GM23338 (cell line): ENCODE results near the gene RPRML. TPM values are rescaled to one million over a fixed set of nuclear protein-coding genes. Genes with fewer than 3 reads are reported as not detected.

Experiments used
- ATAC-seq: fragments of 200-7000 bp; cut with Tn5 transposase; 3 replicates; pipeline ENCODE4 v1.9.1; 2020
- DNase-seq: peaks from one replicate; pipeline ENCODE4 v3.0.0-alpha.2; 2015; ENCODE audit warnings: low spot score
- H2AFZ ChIP-seq: fragments of 200-600 bp; sonication (generic); 2 replicates; pipeline ENCODE4 v1.8.0; 2016; ENCODE audit warnings: antibody characterized with exemption, mild to moderate bottlenecking, moderate library complexity
- H3F3A ChIP-seq: fragments of 200-600 bp; sonication (generic); replicated peaks from 2 replicates; pipeline ENCODE4 v1.8.0; 2017; ENCODE audit warnings: antibody characterized with exemption, mixed run types, low read depth
- H3K27ac ChIP-seq: fragments of 200-600 bp; sonication (generic); 2 replicates; pipeline ENCODE4 v1.6.1; 2016; ENCODE audit warnings: low read depth
- H3K27me3 ChIP-seq: fragments of 200-600 bp; sonication (generic); 2 replicates; pipeline ENCODE4 v1.8.0; 2016; ENCODE audit warnings: mild to moderate bottlenecking, mixed run types, moderate library complexity; ENCODE audit not compliant: insufficient read depth
- H3K36me3 ChIP-seq: fragments of 200-600 bp; sonication (generic); 2 replicates; pipeline ENCODE4 v1.8.0; 2016; ENCODE audit warnings: mild to moderate bottlenecking; ENCODE audit not compliant: insufficient read depth
- H3K4me1 ChIP-seq: fragments of 200-600 bp; sonication (generic); 2 replicates; pipeline ENCODE4 v1.8.0; 2016; ENCODE audit warnings: mild to moderate bottlenecking, moderate library complexity; ENCODE audit not compliant: insufficient read depth
- H3K4me2 ChIP-seq: fragments of 200-600 bp; sonication (generic); 2 replicates; pipeline ENCODE4 v1.7.1; 2017; ENCODE audit warnings: mixed run types
- H3K4me3 ChIP-seq: fragments of 200-600 bp; sonication (generic); 2 replicates; pipeline ENCODE4 v1.6.1; 2016; ENCODE audit warnings: mixed run types
- H3K79me2 ChIP-seq: fragments of 200-600 bp; sonication (generic); replicated peaks from 2 replicates; pipeline ENCODE4 v1.8.0; 2017; ENCODE audit warnings: mild to moderate bottlenecking; ENCODE audit not compliant: insufficient read depth
- H3K9me2 ChIP-seq: fragments of 200-600 bp; sonication (generic); 2 replicates; pipeline ENCODE4 v1.8.0; 2017; ENCODE audit not compliant: insufficient read depth
- H4K20me1 ChIP-seq: fragments of 200-600 bp; sonication (generic); replicated peaks from 2 replicates; pipeline ENCODE4 v1.8.0; 2017; ENCODE audit warnings: mild to moderate bottlenecking; ENCODE audit not compliant: insufficient read depth
- H3K27ac Mint-ChIP-seq: 2 replicates; pipeline ENCODE4 v1.8.0; 2020; ENCODE audit warnings: inconsistent platforms, mild to moderate bottlenecking, moderate library complexity, mixed read lengths
- H3K27me3 Mint-ChIP-seq: 3 replicates; pipeline ENCODE4 v1.8.0; 2022; ENCODE audit warnings: low read depth, mild to moderate bottlenecking, moderate library complexity, mixed read lengths, inconsistent platforms; ENCODE audit not compliant: insufficient read depth, poor library complexity
- H3K36me3 Mint-ChIP-seq: 3 replicates; pipeline ENCODE4 v1.8.0; 2021; ENCODE audit warnings: low read depth, mild to moderate bottlenecking, inconsistent platforms, moderate library complexity, mixed read lengths
- H3K4me1 Mint-ChIP-seq: 3 replicates; pipeline ENCODE4 v1.8.0; 2020; ENCODE audit warnings: mild to moderate bottlenecking, inconsistent platforms, mixed read lengths
- H3K4me3 Mint-ChIP-seq: 3 replicates; pipeline ENCODE4 v1.8.0; 2021; ENCODE audit warnings: moderate library complexity, mild to moderate bottlenecking, inconsistent platforms, mixed read lengths
- H3K9me3 Mint-ChIP-seq: 3 replicates; pipeline ENCODE4 v1.8.0; 2020; ENCODE audit warnings: moderate library complexity, mild to moderate bottlenecking, inconsistent platforms, mixed read lengths
- CREB1 ChIP-seq: fragments of 250-450 bp; sonication (Bioruptor Pico); IDR thresholded peaks from 2 replicates; pipeline ENCODE4 v1.5.0; 2020; ENCODE audit warnings: low read depth, mild to moderate bottlenecking, moderate library complexity
- EZH2 ChIP-seq: fragments of 200-600 bp; sonication (generic); IDR thresholded peaks from one replicate; pipeline ENCODE4 v1.8.0; 2017; ENCODE audit warnings: antibody characterized with exemption, mild to moderate bottlenecking, low read depth; ENCODE audit not compliant: unreplicated experiment
- EZH2phosphoT487 ChIP-seq: fragments of 200-600 bp; sonication (generic); IDR thresholded peaks from one replicate; pipeline ENCODE4 v1.8.1; 2018; ENCODE audit warnings: antibody characterized with exemption; ENCODE audit not compliant: unreplicated experiment
- JUNB ChIP-seq: IDR thresholded peaks from one replicate; pipeline ENCODE4 v1.6.1; 2016; ENCODE audit warnings: antibody characterized with exemption; ENCODE audit not compliant: unreplicated experiment
- NANOG ChIP-seq: IDR thresholded peaks from 2 replicates; pipeline ENCODE4 v1.6.1; 2016; ENCODE audit warnings: antibody characterized with exemption, borderline replicate concordance
- POLR2AphosphoS5 ChIP-seq: IDR thresholded peaks from 2 replicates; pipeline ENCODE4 v1.6.1; 2016; ENCODE audit warnings: antibody characterized with exemption, low read depth
- REST ChIP-seq: IDR thresholded peaks from one replicate; pipeline ENCODE4 v1.6.1; 2018; ENCODE audit warnings: antibody characterized with exemption; ENCODE audit not compliant: unreplicated experiment
- STAT1 ChIP-seq: IDR thresholded peaks from one replicate; pipeline ENCODE4 v1.6.1; 2016; ENCODE audit warnings: antibody characterized with exemption; ENCODE audit not compliant: unreplicated experiment
- ZNF114 ChIP-seq: fragments of 250-450 bp; sonication (Bioruptor Pico); IDR thresholded peaks from 2 replicates; pipeline ENCODE4 v1.5.0; 2020; ENCODE audit warnings: mild to moderate bottlenecking, moderate library complexity
- ZNF331 ChIP-seq: fragments of 250-450 bp; sonication (Bioruptor Pico); IDR thresholded peaks from 2 replicates; pipeline ENCODE4 v1.5.0; 2020; ENCODE audit warnings: low read depth, mild to moderate bottlenecking, moderate library complexity
- ZNF462 ChIP-seq: fragments of 250-450 bp; sonication (Bioruptor Pico); IDR thresholded peaks from 2 replicates; pipeline ENCODE4 v1.5.0; 2020; ENCODE audit warnings: mild to moderate bottlenecking, moderate library complexity
- polyA plus RNA-seq: library from polyadenylated mRNA; unstranded; fragments of >200 nt; fragmentation: Nextera tagmentation; extraction: Ambion mirVana; gene quantifications from 2 replicates; pipeline ENCODE4 v1.2.1, GENCODE V29; 2016
- total RNA-seq: library from RNA; depleted of rRNA; stranded (reverse); fragments of >200 nt; shearing (Covaris generic); gene quantifications from 2 replicates; pipeline ENCODE4 v1.2.3, GENCODE V29; 2014
- TF ChIP-seq, protein P1 (sequence below): IDR thresholded peaks from 2 replicates; pipeline ENCODE4 v1.6.1; 2016; ENCODE audit warnings: antibody characterized with exemption

RPRML gene
- total and polyA plus RNA-seq, 2 experiments from 2014 or later = 2.1 to 16.4 TPM

GRCh38 chr17:46995841-46996571 lies 17.0 kb upstream of the RPRML start (continued):
- TF ChIP-seq ZNF462 (no peak), STAT1 (no peak), NANOG (no peak), ZNF331 (CRISPR knock-in tag) (no peak)

DNA sequence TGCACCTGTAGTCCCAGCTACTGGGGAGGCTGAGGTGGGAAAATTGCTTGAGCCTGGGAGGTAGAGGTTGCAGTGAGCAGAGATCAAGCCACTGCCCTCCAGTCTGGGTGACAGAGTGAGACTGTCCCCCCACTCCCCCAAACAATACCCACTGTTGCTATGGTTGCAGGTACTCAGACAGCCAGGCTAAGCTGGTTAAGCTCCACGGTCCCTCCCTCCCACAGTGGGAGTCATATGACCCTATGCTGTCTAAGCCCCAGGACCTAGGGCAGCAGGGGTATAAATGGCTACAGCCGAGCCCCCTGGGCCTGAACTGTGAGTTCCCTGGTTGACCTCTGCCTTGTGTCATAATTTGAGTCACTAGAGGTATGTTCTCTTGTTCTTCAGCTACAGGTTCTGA lies 15.9 kb upstream of the RPRML start:
- DNase-seq (no peak), ATAC-seq (no peak)
- Mint-ChIP-seq H3K36me3 (no peaks in the 10 kb centered on the region), H3K27ac (no peak overlapping the region), H3K27me3 (no peaks in the 10 kb centered on the region), H3K4me3 (no peak overlapping the region), H3K9me3 (no peaks in the 10 kb centered on the region), H3K4me1 (no peaks in the 10 kb centered on the region)
- no peak overlapping the region for H3K4me2 ChIP-seq
- no peaks in the 10 kb centered on the region for H3K9me2 ChIP-seq
- no peaks in the 10 kb centered on the region for H3K79me2 ChIP-seq
- H3K27ac ChIP-seq = no peak overlapping the region
- H3K27me3 ChIP-seq = no peaks in the 10 kb centered on the region
- H3F3A ChIP-seq = no peaks in the 10 kb centered on the region
- no peak overlapping the region for H2AFZ ChIP-seq
- H4K20me1 ChIP-seq = no peaks in the 10 kb centered on the region
- H3K4me1 ChIP-seq = no peaks in the 10 kb centered on the region
- H3K36me3 ChIP-seq = no peaks in the 10 kb centered on the region
- no peak overlapping the region for H3K4me3 ChIP-seq
- TF ChIP-seq EZH2phosphoT487 = no peak
- no peak for TF ChIP-seq STAT1
- TF ChIP-seq, protein P1, sequence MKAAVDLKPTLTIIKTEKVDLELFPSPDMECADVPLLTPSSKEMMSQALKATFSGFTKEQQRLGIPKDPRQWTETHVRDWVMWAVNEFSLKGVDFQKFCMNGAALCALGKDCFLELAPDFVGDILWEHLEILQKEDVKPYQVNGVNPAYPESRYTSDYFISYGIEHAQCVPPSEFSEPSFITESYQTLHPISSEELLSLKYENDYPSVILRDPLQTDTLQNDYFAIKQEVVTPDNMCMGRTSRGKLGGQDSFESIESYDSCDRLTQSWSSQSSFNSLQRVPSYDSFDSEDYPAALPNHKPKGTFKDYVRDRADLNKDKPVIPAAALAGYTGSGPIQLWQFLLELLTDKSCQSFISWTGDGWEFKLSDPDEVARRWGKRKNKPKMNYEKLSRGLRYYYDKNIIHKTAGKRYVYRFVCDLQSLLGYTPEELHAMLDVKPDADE = no peak
- no peak for TF ChIP-seq REST
- no peak for TF ChIP-seq ZNF331 (CRISPR knock-in tag)
- TF ChIP-seq ZNF114 (CRISPR knock-in tag) = no peak
- TF ChIP-seq JUNB = no peak
- TF ChIP-seq NANOG = no peak
- no peak for TF ChIP-seq POLR2AphosphoS5
- TF ChIP-seq EZH2 = no peak
- no peak for TF ChIP-seq CREB1 (CRISPR knock-in tag)
